Stimulated activated naive CD8-positive, alpha-beta T cell treated with anti-CD3 and anti-CD28 coated beads, Interleukin-15, Interleukin-2, amounts not matched to agents 100 ng/mL and 50 ng/mL, for 24 hours (primary cell): ENCODE data around the gene GALNT15.

ENCODE experiments used
- H3K27ac Mint-ChIP-seq: one replicate; pipeline ENCODE4 v1.8.0; 2021; ENCODE audit warnings: mild to moderate bottlenecking, mixed read lengths
- H3K27me3 Mint-ChIP-seq: one replicate; pipeline ENCODE4 v1.8.0; 2021; ENCODE audit warnings: mixed read lengths
- H3K36me3 Mint-ChIP-seq: one replicate; pipeline ENCODE4 v1.8.0; 2021; ENCODE audit warnings: low read depth, mixed read lengths
- H3K4me1 Mint-ChIP-seq: one replicate; pipeline ENCODE4 v1.8.0; 2021; ENCODE audit warnings: low read depth, mixed read lengths
- H3K4me3 Mint-ChIP-seq: one replicate; pipeline ENCODE4 v1.8.0; 2021; ENCODE audit warnings: mild to moderate bottlenecking, mixed read lengths
- H3K9me3 Mint-ChIP-seq: one replicate; pipeline ENCODE4 v1.8.0; 2021; ENCODE audit warnings: mixed read lengths

GALNT15 gene

DNA sequence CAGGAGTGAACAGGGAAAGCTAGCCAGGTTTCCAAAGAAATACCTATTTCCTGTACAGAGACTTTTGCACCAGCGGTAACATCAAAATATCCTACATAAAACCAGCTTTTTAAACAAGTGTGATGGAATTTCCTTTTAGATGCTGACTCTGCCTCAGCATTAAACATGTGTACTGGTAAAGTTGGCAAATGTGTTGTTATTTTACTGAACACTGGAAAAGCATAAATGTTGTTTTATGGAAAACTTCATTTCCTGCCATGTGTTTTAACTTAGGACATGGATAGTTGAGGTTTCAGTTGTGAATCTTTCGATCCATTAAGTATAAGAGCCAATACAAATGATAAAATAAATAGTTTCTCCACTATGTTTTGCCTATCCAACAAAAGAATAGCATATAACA is 106.2 kb downstream of the GALNT15 start:
- Mint-ChIP-seq H3K27me3 (no peaks in the 10 kb centered on the region), H3K36me3 (peaks cover 56% of the 10 kb centered on the region), H3K4me1 (peaks cover 20% of the 10 kb centered on the region), H3K4me3 (no peak overlapping the region), H3K27ac (no peak overlapping the region), H3K9me3 (no peaks in the 10 kb centered on the region)
